Measurements from ENCODE around the gene RCE1.

DNA sequence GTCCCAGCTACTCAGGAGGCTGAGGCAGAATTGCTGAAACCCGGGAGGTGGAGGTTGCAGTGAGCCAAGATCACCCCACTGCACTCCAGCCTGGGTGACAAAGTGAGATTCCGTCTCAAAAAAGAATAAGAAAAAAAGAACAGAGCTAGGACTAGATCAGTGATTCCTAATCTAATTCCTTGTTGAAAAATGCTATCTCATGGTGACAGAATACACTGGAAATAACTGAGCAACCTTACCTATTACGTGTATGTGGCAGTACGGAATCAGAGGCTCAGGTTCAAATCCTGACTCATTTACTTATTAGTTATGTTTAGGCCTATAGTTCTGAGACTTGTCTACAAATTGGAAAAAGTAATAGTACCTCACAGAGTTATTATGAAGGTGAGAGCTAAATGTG lies 19.5 kb upstream of the RCE1 start:
- TF ChIP-seq, protein P1, sequence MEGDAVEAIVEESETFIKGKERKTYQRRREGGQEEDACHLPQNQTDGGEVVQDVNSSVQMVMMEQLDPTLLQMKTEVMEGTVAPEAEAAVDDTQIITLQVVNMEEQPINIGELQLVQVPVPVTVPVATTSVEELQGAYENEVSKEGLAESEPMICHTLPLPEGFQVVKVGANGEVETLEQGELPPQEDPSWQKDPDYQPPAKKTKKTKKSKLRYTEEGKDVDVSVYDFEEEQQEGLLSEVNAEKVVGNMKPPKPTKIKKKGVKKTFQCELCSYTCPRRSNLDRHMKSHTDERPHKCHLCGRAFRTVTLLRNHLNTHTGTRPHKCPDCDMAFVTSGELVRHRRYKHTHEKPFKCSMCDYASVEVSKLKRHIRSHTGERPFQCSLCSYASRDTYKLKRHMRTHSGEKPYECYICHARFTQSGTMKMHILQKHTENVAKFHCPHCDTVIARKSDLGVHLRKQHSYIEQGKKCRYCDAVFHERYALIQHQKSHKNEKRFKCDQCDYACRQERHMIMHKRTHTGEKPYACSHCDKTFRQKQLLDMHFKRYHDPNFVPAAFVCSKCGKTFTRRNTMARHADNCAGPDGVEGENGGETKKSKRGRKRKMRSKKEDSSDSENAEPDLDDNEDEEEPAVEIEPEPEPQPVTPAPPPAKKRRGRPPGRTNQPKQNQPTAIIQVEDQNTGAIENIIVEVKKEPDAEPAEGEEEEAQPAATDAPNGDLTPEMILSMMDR (IDR thresholded peaks at IDR 0.05): no peak
- TF ChIP-seq POLR2A (IDR thresholded peaks at IDR 0.05) (no peak), POLR2AphosphoS5 (IDR thresholded peaks at IDR 0.05) (no peak)
